Right lobe of liver (tissue), 4 donors: ENCODE results near the gene STRBP.

Experiments used
- CTCF ChIP-seq, 4 donors: fragments of 200-600 bp in 3 of 4; fragments of 450-650 bp in 1 of 4; IDR thresholded peaks; one replicate each; pipeline versions ENCODE4 v1.5.1 to v1.8.0; 2016 to 2022; ENCODE audit warnings: antibody characterized with exemption in 4 of 4, mild to moderate bottlenecking in 2 of 4
- POLR2A ChIP-seq: fragments of 450-650 bp; IDR thresholded peaks from one replicate; pipeline ENCODE4 v1.6.1; 2017; ENCODE audit warnings: antibody characterized with exemption, mild to moderate bottlenecking
- donor health status: DM: no; HTN: no; CAD: no.
- donor health status: DM: no; HTN: no; CAD: no.
- donor health status: DM: no; HTN: yes; CAD: no.

DNA sequence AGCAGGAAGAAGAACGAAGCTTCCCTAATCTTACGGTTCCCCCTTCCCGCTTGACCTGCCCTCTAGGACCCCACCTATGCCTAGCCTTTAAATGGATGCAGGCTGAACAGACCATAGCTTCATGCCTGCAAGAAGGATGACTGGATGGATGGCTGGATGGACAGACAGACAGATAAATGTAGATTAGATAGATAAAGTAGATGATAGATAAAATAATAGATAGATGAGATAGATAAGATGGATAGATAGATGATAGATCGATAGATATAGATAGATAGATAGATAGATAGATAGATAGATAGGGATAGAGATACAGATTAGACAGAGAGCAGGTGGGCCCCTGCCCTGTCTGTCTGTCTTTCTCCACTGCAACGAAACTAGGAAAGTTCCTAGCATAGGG, 162.9 kb downstream of the STRBP start:
- TF ChIP-seq POLR2A (no peak), CTCF (IDR thresholded peaks at IDR 0.05) (no peak)
